Loucy (cell line): ENCODE results near the gene FOXA3.

ENCODE experiments used
- EZH2phosphoT487 ChIP-seq: fragments of 200-600 bp; IDR thresholded peaks from 2 replicates; pipeline ENCODE4 v1.6.1; 2018; ENCODE audit warnings: antibody characterized with exemption, mild to moderate bottlenecking, moderate library complexity, borderline replicate concordance
- TF ChIP-seq, protein P1 (sequence below): fragments of 200-600 bp; sonication (generic); conservative IDR thresholded peaks from 2 replicates; pipeline ENCODE4 v1.5.1; 2014; ENCODE audit warnings: mild to moderate bottlenecking, antibody characterized with exemption, low read length

DNA sequence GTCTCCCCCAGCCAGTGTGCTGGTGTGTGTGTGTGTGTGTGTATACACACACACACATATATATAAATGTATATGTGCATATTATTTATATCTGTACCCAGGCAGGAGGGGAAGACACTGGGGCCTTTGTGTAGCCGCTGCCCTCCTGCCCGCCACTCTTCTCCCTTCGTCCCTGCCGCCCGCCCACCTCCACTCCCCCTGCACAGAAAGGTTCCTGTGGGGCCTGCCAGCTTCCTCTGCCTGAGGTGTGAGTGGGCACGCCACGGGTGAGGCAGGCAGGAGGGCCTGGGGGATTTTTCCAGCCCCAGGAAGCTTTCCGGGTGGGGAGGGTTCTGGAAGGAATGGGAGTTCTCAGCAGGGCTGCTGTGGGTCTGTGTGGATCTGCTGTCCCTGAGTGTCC is 14.9 kb downstream of the FOXA3 start:
- TF ChIP-seq, protein P1, sequence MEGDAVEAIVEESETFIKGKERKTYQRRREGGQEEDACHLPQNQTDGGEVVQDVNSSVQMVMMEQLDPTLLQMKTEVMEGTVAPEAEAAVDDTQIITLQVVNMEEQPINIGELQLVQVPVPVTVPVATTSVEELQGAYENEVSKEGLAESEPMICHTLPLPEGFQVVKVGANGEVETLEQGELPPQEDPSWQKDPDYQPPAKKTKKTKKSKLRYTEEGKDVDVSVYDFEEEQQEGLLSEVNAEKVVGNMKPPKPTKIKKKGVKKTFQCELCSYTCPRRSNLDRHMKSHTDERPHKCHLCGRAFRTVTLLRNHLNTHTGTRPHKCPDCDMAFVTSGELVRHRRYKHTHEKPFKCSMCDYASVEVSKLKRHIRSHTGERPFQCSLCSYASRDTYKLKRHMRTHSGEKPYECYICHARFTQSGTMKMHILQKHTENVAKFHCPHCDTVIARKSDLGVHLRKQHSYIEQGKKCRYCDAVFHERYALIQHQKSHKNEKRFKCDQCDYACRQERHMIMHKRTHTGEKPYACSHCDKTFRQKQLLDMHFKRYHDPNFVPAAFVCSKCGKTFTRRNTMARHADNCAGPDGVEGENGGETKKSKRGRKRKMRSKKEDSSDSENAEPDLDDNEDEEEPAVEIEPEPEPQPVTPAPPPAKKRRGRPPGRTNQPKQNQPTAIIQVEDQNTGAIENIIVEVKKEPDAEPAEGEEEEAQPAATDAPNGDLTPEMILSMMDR, result no peak
- TF ChIP-seq EZH2phosphoT487, result no peak
